Measurements from ENCODE around the gene WNK2.
"Not testable (repeated sequence)": the region's sequence is repeated elsewhere in the genome, so short reads cannot be mapped to it uniquely, and the experiment has no call there.

Gene WNK2

GRCh38 chr9:93319301-93319991 is 135.5 kb downstream of the WNK2 start:
- DNase-seq: no peak

DNA sequence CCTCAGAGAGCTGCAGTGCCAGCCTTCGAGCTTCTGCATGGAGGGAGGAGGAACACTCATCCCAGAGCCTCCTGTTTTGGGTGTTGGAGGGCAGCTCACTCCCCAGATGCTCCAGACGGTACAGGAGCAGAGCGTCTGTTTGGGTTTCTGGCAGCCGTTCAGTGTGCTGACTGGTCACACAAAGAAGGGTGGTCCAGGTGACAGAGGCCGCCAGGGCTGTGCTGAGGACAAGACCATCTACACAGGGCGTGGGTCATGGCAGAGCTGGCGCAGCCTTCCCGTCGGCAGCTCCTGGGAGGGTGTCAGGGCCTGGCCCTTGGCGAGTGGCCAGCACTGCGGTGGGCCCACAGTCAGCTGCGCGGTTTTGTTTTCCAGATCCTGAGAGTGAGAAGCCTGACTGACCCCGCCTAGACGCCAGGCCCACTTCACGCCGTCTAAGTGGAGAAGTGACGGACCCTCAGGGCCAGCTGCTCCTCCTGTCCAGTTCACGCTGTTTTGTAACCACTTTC is 136.1 kb downstream of the WNK2 start:
- no peak for DNase-seq

GRCh38 chr9:93320591-93321219 is 136.8 kb downstream of the WNK2 start:
- DNase-seq: no peak

DNA sequence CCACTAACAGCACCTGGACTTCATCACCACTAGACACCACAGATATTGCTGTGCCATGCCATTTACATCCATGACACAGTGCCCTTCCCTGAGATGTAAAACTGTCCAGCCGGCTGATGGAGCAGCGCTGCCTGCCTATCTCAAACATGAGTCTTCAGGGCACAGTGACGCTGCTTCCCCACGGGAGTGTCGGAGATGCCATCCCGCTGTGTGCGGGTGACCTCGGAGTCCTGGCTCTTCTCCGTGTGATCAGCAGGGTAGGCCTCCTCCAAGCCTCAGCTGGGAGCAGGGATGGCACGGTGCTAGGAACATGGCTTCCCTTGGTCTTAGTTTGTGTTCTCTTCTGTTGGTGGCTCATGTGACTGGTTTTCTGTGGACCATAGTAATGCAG is 137.3 kb downstream of the WNK2 start:
- no peak for DNase-seq

DNA sequence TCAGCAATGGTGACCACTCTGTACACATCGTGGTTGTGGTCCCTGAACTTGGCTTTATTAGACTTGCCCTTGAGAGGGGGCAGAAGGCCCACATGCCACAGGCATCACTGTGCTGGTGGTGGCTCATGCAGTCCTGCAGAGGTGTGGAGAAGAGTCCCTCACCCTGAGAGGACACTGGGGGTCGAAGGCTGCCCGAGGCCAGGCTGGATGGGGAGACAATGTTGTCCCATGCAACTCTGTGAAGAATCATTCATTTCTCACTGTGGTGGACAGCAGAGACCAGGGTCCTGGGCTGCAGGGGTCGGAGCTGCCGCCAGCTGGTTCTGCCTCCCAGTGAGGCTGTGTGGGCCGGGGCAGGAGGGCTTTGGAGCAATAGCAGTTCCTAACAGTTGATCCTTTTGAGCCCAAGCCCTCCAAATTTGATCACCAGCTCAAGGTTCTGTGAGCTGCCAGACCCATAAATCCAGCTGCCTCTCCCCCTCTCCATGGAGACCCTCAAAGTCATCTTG is 139.6 kb downstream of the WNK2 start:
- DNase-seq: not testable (repeated sequence)

DNA sequence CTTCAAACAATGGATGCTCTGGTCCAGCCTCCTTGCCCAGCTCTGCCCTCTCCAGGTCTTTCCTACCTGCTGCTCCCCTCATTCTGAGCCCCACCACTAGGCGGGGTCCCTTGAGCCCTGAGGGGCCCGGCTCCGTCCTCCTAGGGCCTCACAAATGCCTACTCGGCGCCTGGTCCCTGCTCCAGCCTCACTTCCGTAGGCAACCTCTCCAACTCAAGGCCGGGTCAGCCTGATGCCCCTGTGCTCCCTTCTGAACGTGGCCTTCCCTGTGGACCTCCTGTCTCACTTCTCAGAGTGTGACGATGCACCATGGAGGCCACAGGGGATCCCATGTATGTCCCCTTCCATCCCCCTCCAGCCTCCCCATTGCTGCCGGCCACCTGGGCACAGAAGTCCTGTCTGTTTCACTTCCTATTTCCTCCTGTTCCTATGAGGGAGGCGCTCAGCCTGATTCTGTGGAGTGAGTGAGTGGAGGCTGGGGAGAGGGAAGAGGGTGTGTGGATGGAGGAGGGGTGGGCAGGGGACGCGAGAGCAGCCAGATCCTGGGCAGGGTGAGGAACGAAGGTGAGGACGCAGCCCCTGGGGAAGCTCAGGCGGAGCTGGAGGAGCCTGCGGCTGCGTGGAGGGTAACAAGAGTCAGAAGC is 140.4 kb downstream of the WNK2 start:
- DNase-seq: no peak

DNA sequence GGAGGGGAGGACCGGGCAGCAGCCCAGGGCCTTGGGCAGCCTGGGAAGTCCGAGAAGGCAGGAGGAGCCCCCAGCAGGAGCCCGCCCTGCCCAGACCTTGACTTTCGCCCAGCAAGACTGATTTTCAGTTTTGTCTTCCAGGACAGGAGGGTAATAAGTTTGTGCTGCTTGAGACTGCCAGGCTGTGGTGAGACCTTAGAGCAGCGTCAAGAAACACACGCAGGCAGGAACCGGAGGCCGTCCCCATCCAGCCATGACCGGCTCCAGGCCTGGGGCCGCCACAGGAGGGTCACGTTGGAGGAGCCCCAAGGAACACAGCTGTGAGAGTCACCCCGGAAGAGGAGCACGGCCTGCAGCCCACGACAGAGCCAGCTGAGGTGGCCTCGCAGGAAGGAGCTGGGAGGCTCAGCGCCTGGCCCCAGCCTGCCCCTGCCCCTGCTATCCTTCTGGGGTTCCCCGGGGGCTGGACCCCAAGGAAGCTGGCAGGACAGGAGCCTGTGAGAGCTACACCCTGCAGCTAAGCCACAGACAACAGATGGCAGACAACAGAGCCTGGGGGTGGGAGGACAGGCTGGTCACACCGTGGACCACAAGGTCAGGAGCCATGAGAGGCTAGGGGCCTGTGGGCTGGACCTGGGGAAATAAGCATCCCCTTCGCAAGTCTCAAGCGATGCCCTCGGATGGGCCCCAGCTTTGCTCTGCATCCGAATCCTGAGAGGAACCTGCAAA is 141.5 kb downstream of the WNK2 start:
- DNase-seq: no peak

DNA sequence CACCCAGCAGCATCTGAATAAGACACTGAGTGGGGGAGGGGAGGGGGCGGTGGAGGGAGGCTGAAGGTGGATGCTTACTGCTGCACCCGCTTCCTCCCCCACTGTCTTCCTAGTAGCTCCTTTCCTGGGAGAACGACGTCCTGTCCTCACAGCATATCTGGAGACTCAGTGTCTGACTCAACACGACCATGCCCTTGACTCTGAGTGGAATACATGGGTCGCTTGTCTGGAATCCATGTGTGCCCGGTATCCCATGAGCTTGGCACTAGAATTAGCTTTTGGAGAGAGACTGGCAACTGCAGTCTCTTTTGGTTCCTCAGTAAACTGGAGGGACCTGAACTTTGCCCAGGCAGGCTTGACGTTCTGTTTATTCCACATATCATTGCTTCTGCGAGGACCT is 142.1 kb downstream of the WNK2 start:
- no peak for DNase-seq

- DNase-seq: no peak
Measured at GRCh38 chr9:93326654-93327053, 142.7 kb downstream of the WNK2 start.

- no peak for DNase-seq
Measured at GRCh38 chr9:93329629-93330280, 145.8 kb downstream of the WNK2 start.

GRCh38 chr9:93332317-93332716 is 148.4 kb downstream of the WNK2 start:
- DNase-seq: no peak

DNA sequence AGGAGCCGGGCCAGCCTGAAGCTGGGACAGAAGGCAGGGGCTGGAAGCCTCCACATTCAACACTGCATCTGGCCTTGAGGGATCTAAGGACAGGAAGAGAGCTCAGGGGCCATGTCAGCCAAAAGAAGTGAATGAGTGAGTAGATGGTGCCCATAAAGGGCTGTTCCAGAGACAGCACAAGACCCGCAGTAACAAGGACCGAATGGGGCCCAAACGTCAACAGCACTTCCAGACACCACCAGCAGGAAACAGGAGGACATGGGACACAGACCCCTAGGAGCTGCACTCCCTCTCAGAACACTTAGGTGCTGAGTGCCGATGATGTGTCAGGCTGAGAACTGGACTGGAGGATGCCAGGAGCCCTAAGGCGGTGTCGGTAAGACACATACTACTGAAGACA is 152.8 kb downstream of the WNK2 start:
- DNase-seq: no peak

DNA sequence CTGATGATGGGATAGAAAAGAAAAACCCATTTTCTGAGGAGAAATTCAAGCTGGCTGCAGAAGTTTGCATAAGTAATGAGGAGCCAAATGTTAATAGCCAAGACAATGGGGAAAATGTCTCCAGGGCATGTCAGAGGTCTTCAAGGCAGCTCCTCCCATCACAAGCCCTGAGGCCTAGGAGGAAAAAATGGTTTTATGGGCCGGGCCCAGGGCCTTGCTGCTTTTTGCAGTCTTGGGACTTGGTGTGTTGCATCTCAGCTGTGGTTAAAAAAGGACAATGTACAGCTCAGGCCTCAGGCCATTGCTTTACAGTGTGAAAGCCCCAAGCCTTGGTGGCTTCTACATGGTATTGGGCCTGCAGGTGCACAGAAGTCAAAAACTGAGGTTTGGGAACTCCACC is 154.3 kb downstream of the WNK2 start:
- not testable (repeated sequence) for DNase-seq

DNA sequence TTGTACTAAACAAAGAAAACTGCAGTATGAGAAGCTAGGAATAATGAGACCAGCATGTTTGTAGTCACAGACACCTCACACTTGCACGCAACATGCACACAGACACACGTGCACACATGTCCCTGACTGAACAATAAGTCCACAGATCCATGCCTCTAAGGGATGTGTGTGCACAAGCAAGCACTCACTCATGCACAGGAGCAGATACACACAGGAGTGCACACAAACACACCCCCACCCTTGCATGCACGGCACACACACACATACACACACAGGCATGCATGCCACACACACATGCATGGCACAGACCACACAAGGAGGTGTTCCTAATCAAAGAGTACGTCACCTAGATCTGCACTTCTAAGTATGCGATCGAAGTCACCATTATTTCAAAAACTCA is 156.2 kb downstream of the WNK2 start:
- no peak for DNase-seq

DNA sequence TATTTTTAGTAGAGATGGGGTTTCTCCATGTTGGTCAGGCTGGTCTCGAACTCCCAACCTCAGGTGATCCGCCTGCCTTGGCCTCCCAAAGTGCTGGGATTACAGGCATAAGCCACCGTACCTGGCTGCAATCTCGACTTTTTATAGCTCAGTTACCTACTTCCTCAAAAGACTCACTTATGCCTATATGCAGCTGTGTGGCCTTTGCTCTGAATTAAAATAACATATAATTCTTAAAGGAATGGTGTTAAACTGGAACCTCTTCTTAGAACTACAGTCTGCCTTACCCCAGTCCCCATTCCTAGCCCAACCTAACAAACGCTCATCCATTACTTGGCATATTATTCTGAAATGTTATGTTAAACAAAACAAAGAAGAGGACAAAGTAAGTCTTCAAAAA is 157.9 kb downstream of the WNK2 start:
- not testable (repeated sequence) for DNase-seq

GRCh38 chr9:93342428-93342827 is 158.5 kb downstream of the WNK2 start:
- DNase-seq: not testable (repeated sequence)

GRCh38 chr9:93343663-93344062 is 159.7 kb downstream of the WNK2 start:
- DNase-seq: no peak

GRCh38 chr9:93345643-93346230 is 161.8 kb downstream of the WNK2 start:
- no peak for DNase-seq

GRCh38 chr9:93346231-93347112 is 162.5 kb downstream of the WNK2 start:
- no peak for DNase-seq

- DNase-seq: not testable (repeated sequence)
Measured at GRCh38 chr9:93347371-93347975, 163.5 kb downstream of the WNK2 start.
